DND-41 (cell line): ENCODE measurements around the gene POC1A.

Source experiments
- CTCF ChIP-seq: IDR thresholded peaks from 2 replicates; pipeline ENCODE4 v1.5.1; 2012; ENCODE audit warnings: borderline replicate concordance, low read length, moderate library complexity, mild to moderate bottlenecking; ENCODE audit not compliant: poor library complexity, severe bottlenecking; ENCODE audit errors: extremely low read depth
- EZH2 ChIP-seq: IDR thresholded peaks from 3 replicates; pipeline ENCODE4 v1.6.1; 2012; ENCODE audit warnings: borderline replicate concordance, low read depth, mild to moderate bottlenecking, moderate library complexity, low read length, inconsistent platforms; ENCODE audit not compliant: severe bottlenecking

GRCh38 chr3:52062505-52062904 is 91.7 kb downstream of the POC1A start:
- no peak for TF ChIP-seq CTCF
- TF ChIP-seq EZH2 = no peak
